ENCODE data around the gene ADAMTS12.

- TF ChIP-seq, protein P1, sequence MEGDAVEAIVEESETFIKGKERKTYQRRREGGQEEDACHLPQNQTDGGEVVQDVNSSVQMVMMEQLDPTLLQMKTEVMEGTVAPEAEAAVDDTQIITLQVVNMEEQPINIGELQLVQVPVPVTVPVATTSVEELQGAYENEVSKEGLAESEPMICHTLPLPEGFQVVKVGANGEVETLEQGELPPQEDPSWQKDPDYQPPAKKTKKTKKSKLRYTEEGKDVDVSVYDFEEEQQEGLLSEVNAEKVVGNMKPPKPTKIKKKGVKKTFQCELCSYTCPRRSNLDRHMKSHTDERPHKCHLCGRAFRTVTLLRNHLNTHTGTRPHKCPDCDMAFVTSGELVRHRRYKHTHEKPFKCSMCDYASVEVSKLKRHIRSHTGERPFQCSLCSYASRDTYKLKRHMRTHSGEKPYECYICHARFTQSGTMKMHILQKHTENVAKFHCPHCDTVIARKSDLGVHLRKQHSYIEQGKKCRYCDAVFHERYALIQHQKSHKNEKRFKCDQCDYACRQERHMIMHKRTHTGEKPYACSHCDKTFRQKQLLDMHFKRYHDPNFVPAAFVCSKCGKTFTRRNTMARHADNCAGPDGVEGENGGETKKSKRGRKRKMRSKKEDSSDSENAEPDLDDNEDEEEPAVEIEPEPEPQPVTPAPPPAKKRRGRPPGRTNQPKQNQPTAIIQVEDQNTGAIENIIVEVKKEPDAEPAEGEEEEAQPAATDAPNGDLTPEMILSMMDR (conservative IDR thresholded peaks at IDR 0.05; ENCODE audit: low read length): no peak
- TF ChIP-seq EZH2phosphoT487 (IDR thresholded peaks at IDR 0.05; ENCODE audit: borderline replicate concordance, low read depth, low read length): no peak
Measured at GRCh38 chr5:33769196-33769595, 122.6 kb downstream of the ADAMTS12 start.

All from OCI-LY7 (cell line).